H1 (cell line): ENCODE results near the gene STAT3.

Source experiments
- CBX5 ChIP-seq: fragments of 300-800, 300-1000 bp; sonication (generic); IDR thresholded peaks from 2 replicates; pipeline ENCODE4 v1.7.1; 2016; ENCODE audit warnings: antibody characterized with exemption, low read length, low read depth
- CTCF ChIP-seq, 3 experiments: IDR thresholded peaks; 1 replicate in 2 of 3; 2 replicates in 1 of 3; pipeline versions ENCODE4 v1.5.1 to v1.6.1; 2011; ENCODE audit warnings: low read length in 3 of 3, mild to moderate bottlenecking in 3 of 3, inconsistent platforms in 2 of 3, low read depth in 1 of 3, moderate library complexity in 1 of 3; ENCODE audit not compliant: insufficient read depth in 1 of 3; ENCODE audit errors: control extremely low read depth in 1 of 3
- EGR1 ChIP-seq: IDR thresholded peaks from 2 replicates; pipeline ENCODE4 v1.6.1; 2011; ENCODE audit warnings: low read depth, low read length, borderline replicate concordance
- PHF8 ChIP-seq: fragments of 200-600 bp; sonication (generic); conservative IDR thresholded peaks from 2 replicates; pipeline ENCODE4 v1.7.1; 2012; ENCODE audit warnings: low read depth, mild to moderate bottlenecking, inconsistent platforms, low read length, moderate library complexity
- POLR2A ChIP-seq, 2 experiments: IDR thresholded peaks; 1 replicate in 1 of 2; 2 replicates in 1 of 2; pipeline ENCODE4 v1.6.1; 2011; ENCODE audit warnings: low read depth in 2 of 2, low read length in 2 of 2, mild to moderate bottlenecking in 2 of 2; ENCODE audit errors: control extremely low read depth in 1 of 2
- POLR2AphosphoS5 ChIP-seq: IDR thresholded peaks from 2 replicates; pipeline ENCODE4 v1.6.1; 2011; ENCODE audit warnings: low read depth, low read length
- RAD21 ChIP-seq, 2 experiments: IDR thresholded peaks in 1 of 2; conservative IDR thresholded peaks in 1 of 2; 2 replicates each; pipeline ENCODE4 v1.6.1; 2011; ENCODE audit warnings: low read depth in 2 of 2, low read length in 2 of 2, improper control_type of control experiment in 1 of 2, inconsistent platforms in 1 of 2, mild to moderate bottlenecking in 1 of 2, moderate library complexity in 1 of 2
- RXRA ChIP-seq: IDR thresholded peaks from 2 replicates; pipeline ENCODE4 v1.6.1; 2011; ENCODE audit warnings: low read depth, mild to moderate bottlenecking, low read length, moderate library complexity; ENCODE audit not compliant: insufficient read depth
- TEAD4 ChIP-seq: IDR thresholded peaks from 2 replicates; pipeline ENCODE4 v1.6.1; 2012; ENCODE audit warnings: low read depth, low read length, inconsistent platforms, mixed read lengths

DNA sequence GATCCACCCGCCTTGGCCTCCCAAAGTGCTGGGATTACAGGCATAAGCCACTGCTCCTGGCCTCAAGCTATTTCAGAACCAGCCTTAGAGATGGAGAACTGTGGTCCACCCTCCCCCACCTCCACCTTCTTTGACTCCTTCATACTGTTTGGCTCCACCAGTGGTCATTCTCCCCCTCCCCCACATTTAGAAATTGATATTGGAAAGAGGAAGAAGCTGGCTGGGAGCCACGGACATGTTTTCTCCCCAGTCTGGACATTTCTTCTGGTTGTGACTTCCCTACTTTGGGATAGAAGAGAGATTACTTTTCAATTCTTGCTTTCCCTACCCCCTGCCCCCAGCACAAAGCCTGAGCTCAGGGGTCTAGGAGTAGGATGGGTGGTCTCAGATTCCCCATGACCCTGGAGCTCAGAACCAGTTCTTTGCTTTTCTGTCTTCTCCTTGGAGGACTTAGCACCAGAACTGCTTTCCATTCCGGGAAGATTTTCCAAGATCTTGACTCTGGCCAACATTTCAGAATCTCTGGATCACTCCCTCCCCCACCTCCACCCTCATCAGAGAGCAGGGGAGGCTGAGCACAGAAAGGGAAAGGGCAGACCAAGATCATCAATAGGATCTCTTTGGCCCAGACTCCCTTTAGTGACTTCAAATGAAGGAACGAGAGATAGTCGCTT, 18.5 kb upstream of the STAT3 start:
- TF ChIP-seq CTCF (IDR thresholded peaks at IDR 0.05; ENCODE audit: control extremely low read depth in 1 of 3, insufficient read depth in 1 of 3, low read depth in 1 of 3, low read length in 3 of 3) (no peak), CBX5 (no peak), RAD21 (IDR thresholded peaks at IDR 0.05 in 1 of 2, conservative IDR thresholded peaks at IDR 0.05 in 1 of 2; ENCODE audit: low read depth in 2 of 2, low read length in 2 of 2) (no peak), POLR2AphosphoS5 (no peak), PHF8 (no peak), EGR1 (no peak), RXRA (no peak), POLR2A (IDR thresholded peaks at IDR 0.05; ENCODE audit: control extremely low read depth in 1 of 2, low read depth in 2 of 2, low read length in 2 of 2) (no peak), TEAD4 (no peak)
